K562 (cell line): ENCODE results near the gene KCND1. TPM values are rescaled to one million over a fixed set of nuclear protein-coding genes. Genes with fewer than 3 reads are reported as not detected.

ENCODE experiments used
- ATF1 ChIP-seq, 2 experiments: fragments of 450-650 bp in 1 of 2; IDR thresholded peaks; 2 replicates each; pipeline ENCODE4 v1.6.1; 2016; ENCODE audit warnings: missing compliant biosample characterization in 1 of 2, missing genetic modification characterization in 1 of 2
- ATF7 ChIP-seq: fragments of 450-650 bp; IDR thresholded peaks from 2 replicates; pipeline ENCODE4 v1.7.1; 2014; ENCODE audit warnings: mild to moderate bottlenecking, moderate library complexity
- CCAR2 ChIP-seq: fragments of 200-400 bp; formaldehyde crosslinking; IDR thresholded peaks from 2 replicates; pipeline ENCODE4 v1.6.1; 2017; ENCODE audit warnings: mild to moderate bottlenecking, low read depth, low read length
- CHD4 ChIP-seq: fragments of 200-600 bp; sonication (generic); IDR thresholded peaks from 3 replicates; pipeline ENCODE4 v1.6.1; 2012; ENCODE audit warnings: low read depth, mild to moderate bottlenecking, mixed read lengths, low read length, inconsistent platforms; ENCODE audit not compliant: insufficient read depth, insufficient replicate concordance, poor library complexity, severe bottlenecking
- CREB1 ChIP-seq, 2 experiments: sonication (generic) in 1 of 2; formaldehyde crosslinking in 1 of 2; IDR thresholded peaks; 2 replicates each; pipeline versions ENCODE4 v1.6.1 to v1.8.0; 2012 to 2022; ENCODE audit warnings: inconsistent platforms in 1 of 2, mild to moderate bottlenecking in 1 of 2, missing genetic modification reagents in 1 of 2, moderate library complexity in 1 of 2
- FOXK2 ChIP-seq, 2 experiments: fragments of 450-650 bp; IDR thresholded peaks in 1 of 2; conservative IDR thresholded peaks in 1 of 2; 2 replicates each; pipeline ENCODE4 v1.6.1; 2016; ENCODE audit warnings: low read depth in 2 of 2, mild to moderate bottlenecking in 1 of 2
- LCOR ChIP-seq: sonication (generic); formaldehyde crosslinking; IDR thresholded peaks from 2 replicates; pipeline ENCODE4 v1.8.0; 2022; ENCODE audit warnings: mild to moderate bottlenecking, missing genetic modification reagents
- LEF1 ChIP-seq: fragments of 450-650 bp; IDR thresholded peaks from 2 replicates; pipeline ENCODE4 v1.6.1; 2016; ENCODE audit warnings: mild to moderate bottlenecking
- NCOR1 ChIP-seq: fragments of 450-650 bp; IDR thresholded peaks from 2 replicates; pipeline ENCODE4 v1.6.1; 2016; ENCODE audit warnings: mild to moderate bottlenecking, moderate library complexity
- NR2C2 ChIP-seq, 2 experiments: fragments of 200-800 bp in 1 of 2; sonication (Bioruptor generic) in 1 of 2; sonication (generic) in 1 of 2; formaldehyde crosslinking in 1 of 2; IDR thresholded peaks; 2 replicates each; pipeline versions ENCODE4 v1.6.1 to v1.8.0; 2016 to 2022; ENCODE audit warnings: mild to moderate bottlenecking in 1 of 2, missing compliant biosample characterization in 1 of 2, missing genetic modification characterization in 1 of 2, missing genetic modification reagents in 1 of 2
- RFX1 ChIP-seq: fragments of 450-650 bp; IDR thresholded peaks from 2 replicates; pipeline ENCODE4 v1.6.1; 2016; ENCODE audit warnings: mild to moderate bottlenecking, moderate library complexity
- TAF7 ChIP-seq: fragments of 450-650 bp; IDR thresholded peaks from 2 replicates; pipeline ENCODE4 v1.6.1; 2016; ENCODE audit warnings: missing genetic modification characterization, missing compliant biosample characterization
- ZNF133 ChIP-seq: fragments of 250-450 bp; sonication (Bioruptor Pico); IDR thresholded peaks from 2 replicates; pipeline ENCODE4 v1.4.0; 2020; ENCODE audit warnings: mild to moderate bottlenecking
- ZNF311 ChIP-seq: fragments of 250-450 bp; sonication (Bioruptor Pico); IDR thresholded peaks from 2 replicates; pipeline ENCODE4 v1.4.0; 2020; ENCODE audit warnings: mild to moderate bottlenecking, moderate library complexity
- ZNF324 ChIP-seq: fragments of 250-450 bp; sonication (Bioruptor Pico); IDR thresholded peaks from 2 replicates; pipeline ENCODE4 v1.4.0; 2020; ENCODE audit warnings: mild to moderate bottlenecking
- polyA plus RNA-seq, 8 experiments: library from polyadenylated mRNA; depleted of rRNA in 4 of 8; stranded (reverse) in 5 of 8; unstranded in 3 of 8; fragments of >200 nt; fragmentation: Nextera tagmentation in 2 of 8; fragmentation: Illumina TruSeq in 1 of 8; extraction: Ambion mirVana in 2 of 8; extraction: Trizol in 1 of 8; gene quantifications; 2 replicates each; pipeline versions ENCODE4 v1.2.1 to v1.2.3, GENCODE V29; 2011 to 2014; ENCODE audit warnings: inconsistent platforms in 1 of 8, missing spikeins in 1 of 8
- total RNA-seq, 7 experiments: library from RNA; depleted of rRNA in 6 of 7; stranded (reverse); fragments of >200 nt in 6 of 7; fragmentation: Illumina TruSeq in 2 of 7; extraction: Trizol in 2 of 7; gene quantifications; 2 replicates each; pipeline versions ENCODE4 v1.2.1 to v1.2.3, GENCODE V29; 2011 to 2021; ENCODE audit warnings: low replicate concordance in 1 of 7
- TF ChIP-seq, protein P1 (sequence below): fragments of 450-650 bp; IDR thresholded peaks from 2 replicates; pipeline ENCODE4 v1.6.1; 2018; ENCODE audit not compliant: partially characterized antibody
- TF ChIP-seq, protein P2 (sequence below), 2 experiments: fragments of 450-650 bp; conservative IDR thresholded peaks; 2 replicates each; pipeline ENCODE4 v1.6.1; 2017; ENCODE audit warnings: mild to moderate bottlenecking in 2 of 2, moderate library complexity in 2 of 2
- TF ChIP-seq, protein P3 (sequence below): fragments of 450-650 bp; formaldehyde crosslinking; IDR thresholded peaks from 2 replicates; pipeline ENCODE4 v1.4.0; 2020; ENCODE audit warnings: mild to moderate bottlenecking, moderate library complexity

Gene KCND1
- total and polyA plus RNA-seq, 9 of the 15 experiments (the other 6 are each of a cell fraction or from before 2014, with no cell fraction given), result 0.06 to 0.83 (median 0.39) TPM; not detected in 1

DNA sequence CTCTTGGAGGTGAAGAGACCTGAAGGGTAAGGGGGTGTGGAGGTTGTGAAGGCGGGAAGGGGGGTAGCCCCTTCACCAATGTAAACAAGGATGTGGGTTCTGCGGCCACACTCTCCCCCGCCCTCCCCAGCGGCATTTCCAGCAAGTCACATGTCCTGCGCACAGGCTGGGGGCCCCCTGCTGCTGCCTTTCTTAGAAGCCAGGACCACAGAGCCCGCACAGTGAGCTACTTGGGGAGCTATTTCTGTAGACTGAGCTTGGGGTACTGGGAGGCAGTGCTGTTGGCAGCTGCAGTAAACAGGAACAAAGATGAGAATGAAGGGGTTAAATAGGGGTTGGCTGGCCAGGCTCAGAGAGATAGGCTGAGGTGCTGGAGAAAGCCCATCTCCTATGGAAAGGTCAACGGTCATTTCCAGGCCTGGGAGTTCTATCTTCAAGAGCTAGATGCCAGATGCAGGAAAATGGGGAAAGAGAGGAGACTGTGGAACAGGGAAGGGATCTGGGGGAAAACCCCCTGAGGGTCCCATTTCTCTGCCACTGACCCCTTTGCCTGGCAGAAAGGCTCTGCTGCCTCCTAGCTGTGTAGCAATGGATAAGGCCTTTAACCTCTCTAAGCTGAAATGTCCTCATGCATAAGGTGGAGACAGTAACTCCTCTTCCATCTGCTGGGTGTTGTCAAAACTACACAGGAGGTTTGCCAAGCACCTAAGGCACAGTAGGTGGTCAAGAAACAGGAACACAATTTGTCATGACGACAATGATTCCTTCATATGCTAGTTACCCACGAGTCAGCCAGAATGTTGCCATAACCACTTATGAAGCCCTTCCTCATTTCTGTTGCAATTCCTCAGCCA, 34.4 kb downstream of the KCND1 start (continued):
- TF ChIP-seq, protein P1, sequence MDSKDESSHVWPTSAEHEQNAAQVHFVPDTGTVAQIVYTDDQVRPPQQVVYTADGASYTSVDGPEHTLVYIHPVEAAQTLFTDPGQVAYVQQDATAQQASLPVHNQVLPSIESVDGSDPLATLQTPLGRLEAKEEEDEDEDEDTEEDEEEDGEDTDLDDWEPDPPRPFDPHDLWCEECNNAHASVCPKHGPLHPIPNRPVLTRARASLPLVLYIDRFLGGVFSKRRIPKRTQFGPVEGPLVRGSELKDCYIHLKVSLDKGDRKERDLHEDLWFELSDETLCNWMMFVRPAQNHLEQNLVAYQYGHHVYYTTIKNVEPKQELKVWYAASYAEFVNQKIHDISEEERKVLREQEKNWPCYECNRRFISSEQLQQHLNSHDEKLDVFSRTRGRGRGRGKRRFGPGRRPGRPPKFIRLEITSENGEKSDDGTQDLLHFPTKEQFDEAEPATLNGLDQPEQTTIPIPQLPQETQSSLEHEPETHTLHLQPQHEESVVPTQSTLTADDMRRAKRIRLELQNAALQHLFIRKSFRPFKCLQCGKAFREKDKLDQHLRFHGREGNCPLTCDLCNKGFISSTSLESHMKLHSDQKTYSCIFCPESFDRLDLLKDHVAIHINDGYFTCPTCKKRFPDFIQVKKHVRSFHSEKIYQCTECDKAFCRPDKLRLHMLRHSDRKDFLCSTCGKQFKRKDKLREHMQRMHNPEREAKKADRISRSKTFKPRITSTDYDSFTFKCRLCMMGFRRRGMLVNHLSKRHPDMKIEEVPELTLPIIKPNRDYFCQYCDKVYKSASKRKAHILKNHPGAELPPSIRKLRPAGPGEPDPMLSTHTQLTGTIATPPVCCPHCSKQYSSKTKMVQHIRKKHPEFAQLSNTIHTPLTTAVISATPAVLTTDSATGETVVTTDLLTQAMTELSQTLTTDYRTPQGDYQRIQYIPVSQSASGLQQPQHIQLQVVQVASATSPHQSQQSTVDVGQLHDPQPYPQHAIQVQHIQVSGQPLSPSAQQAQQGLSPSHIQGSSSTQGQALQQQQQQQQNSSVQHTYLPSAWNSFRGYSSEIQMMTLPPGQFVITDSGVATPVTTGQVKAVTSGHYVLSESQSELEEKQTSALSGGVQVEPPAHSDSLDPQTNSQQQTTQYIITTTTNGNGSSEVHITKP, result peak; percentile 17
- TF ChIP-seq FOXK2 (conservative IDR thresholded peaks at IDR 0.05 in 1 of 2, IDR thresholded peaks at IDR 0.05 in 1 of 2; ENCODE audit: low read depth in 2 of 2), result peak; percentile 95
- TF ChIP-seq LCOR (CRISPR knock-in tag), result peak; percentile 73; the same call in 1 of the 2 replicates
- TF ChIP-seq LEF1, result 0 out of 2 replicates have a peak, but pooled peaks have one; percentile 63
- peak; percentile 39; the same call in 1 of the 2 replicates for TF ChIP-seq ZNF311 (CRISPR knock-in tag)
- peak; percentile 39; the same call in 1 of the 2 replicates for TF ChIP-seq NR2C2 (CRISPR knock-in tag; IDR thresholded peaks at IDR 0.05)
- peak; percentile 87 for TF ChIP-seq NR2C2 (tag; IDR thresholded peaks at IDR 0.05)
- TF ChIP-seq CCAR2, result no peak
- TF ChIP-seq NCOR1, result peak; percentile 80
- TF ChIP-seq, protein P2, sequence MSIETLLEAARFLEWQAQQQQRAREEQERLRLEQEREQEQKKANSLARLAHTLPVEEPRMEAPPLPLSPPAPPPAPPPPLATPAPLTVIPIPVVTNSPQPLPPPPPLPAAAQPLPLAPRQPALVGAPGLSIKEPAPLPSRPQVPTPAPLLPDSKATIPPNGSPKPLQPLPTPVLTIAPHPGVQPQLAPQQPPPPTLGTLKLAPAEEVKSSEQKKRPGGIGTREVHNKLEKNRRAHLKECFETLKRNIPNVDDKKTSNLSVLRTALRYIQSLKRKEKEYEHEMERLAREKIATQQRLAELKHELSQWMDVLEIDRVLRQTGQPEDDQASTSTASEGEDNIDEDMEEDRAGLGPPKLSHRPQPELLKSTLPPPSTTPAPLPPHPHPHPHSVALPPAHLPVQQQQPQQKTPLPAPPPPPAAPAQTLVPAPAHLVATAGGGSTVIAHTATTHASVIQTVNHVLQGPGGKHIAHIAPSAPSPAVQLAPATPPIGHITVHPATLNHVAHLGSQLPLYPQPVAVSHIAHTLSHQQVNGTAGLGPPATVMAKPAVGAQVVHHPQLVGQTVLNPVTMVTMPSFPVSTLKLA (conservative IDR thresholded peaks at IDR 0.05), result peak; percentile 75 to 89
- no peak for TF ChIP-seq CHD4
- TF ChIP-seq RFX1, result peak; percentile 38; the same call in 1 of the 2 replicates
- no peak for TF ChIP-seq CREB1 (IDR thresholded peaks at IDR 0.05)
- peak; percentile 47; the same call in 1 of the 2 replicates for TF ChIP-seq CREB1 (CRISPR knock-in tag; IDR thresholded peaks at IDR 0.05)
- no peak for TF ChIP-seq ATF1 (CRISPR knock-in tag; IDR thresholded peaks at IDR 0.05)
- TF ChIP-seq ATF1 (tag; IDR thresholded peaks at IDR 0.05), result peak; percentile 40
- TF ChIP-seq, protein P3, sequence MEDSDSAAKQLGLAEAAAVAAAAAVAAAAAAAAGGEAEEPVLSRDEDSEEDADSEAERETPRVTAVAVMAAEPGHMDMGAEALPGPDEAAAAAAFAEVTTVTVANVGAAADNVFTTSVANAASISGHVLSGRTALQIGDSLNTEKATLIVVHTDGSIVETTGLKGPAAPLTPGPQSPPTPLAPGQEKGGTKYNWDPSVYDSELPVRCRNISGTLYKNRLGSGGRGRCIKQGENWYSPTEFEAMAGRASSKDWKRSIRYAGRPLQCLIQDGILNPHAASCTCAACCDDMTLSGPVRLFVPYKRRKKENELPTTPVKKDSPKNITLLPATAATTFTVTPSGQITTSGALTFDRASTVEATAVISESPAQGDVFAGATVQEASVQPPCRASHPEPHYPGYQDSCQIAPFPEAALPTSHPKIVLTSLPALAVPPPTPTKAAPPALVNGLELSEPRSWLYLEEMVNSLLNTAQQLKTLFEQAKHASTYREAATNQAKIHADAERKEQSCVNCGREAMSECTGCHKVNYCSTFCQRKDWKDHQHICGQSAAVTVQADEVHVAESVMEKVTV (CRISPR knock-in tag), result no peak
- TF ChIP-seq ATF7, result peak; percentile 54
- no peak for TF ChIP-seq ZNF133 (CRISPR knock-in tag)
- no peak for TF ChIP-seq ZNF324
- no peak for TF ChIP-seq TAF7
